HL-60 (cell line): Measurements from ENCODE around the gene TMEM129.
A peak's percentile ranks its signal among the peaks of the same experiment; 100 is the strongest.

ENCODE experiments used
- DNase-seq, 2 experiments: peaks; one replicate each; pipeline ENCODE4 v3.0.0-alpha.2; 2010 to 2020; ENCODE audit warnings: low read depth in 1 of 2, low spot score in 1 of 2
- H3K27ac ChIP-seq: fragments of 250-450 bp; sonication (Bioruptor Pico); replicated peaks from 2 replicates; pipeline ENCODE4 v1.5.1; 2020; ENCODE audit warnings: mild to moderate bottlenecking, moderate library complexity
- H3K27me3 ChIP-seq: fragments of 250-450 bp; sonication (Bioruptor Pico); 2 replicates; pipeline ENCODE4 v1.5.1; 2021; ENCODE audit warnings: mild to moderate bottlenecking, moderate library complexity; ENCODE audit not compliant: insufficient read depth, poor library complexity, severe bottlenecking
- H3K4me3 ChIP-seq: replicated peaks from 2 replicates; pipeline ENCODE4 v1.5.1; 2011; ENCODE audit warnings: mild to moderate bottlenecking, control low read depth, low read length; ENCODE audit not compliant: insufficient read depth
- CTCF ChIP-seq: IDR thresholded peaks from one replicate; pipeline ENCODE4 v1.5.1; 2011; ENCODE audit warnings: low read length, control low read depth, inconsistent platforms; ENCODE audit not compliant: insufficient read depth
- GABPA ChIP-seq: IDR thresholded peaks from 2 replicates; pipeline ENCODE4 v1.6.1; 2012; ENCODE audit warnings: low read depth
- POLR2AphosphoS5 ChIP-seq: IDR thresholded peaks from 2 replicates; pipeline ENCODE4 v1.6.1; 2012; ENCODE audit warnings: low read depth
- SPI1 ChIP-seq: IDR thresholded peaks from 2 replicates; pipeline ENCODE4 v1.6.1; 2012; ENCODE audit warnings: low read depth, mild to moderate bottlenecking, borderline replicate concordance
- TF ChIP-seq, protein P1 (sequence below): IDR thresholded peaks from 2 replicates; pipeline ENCODE4 v1.6.1; 2012; ENCODE audit warnings: low read depth; ENCODE audit not compliant: insufficient replicate concordance

The TMEM129 gene

DNA sequence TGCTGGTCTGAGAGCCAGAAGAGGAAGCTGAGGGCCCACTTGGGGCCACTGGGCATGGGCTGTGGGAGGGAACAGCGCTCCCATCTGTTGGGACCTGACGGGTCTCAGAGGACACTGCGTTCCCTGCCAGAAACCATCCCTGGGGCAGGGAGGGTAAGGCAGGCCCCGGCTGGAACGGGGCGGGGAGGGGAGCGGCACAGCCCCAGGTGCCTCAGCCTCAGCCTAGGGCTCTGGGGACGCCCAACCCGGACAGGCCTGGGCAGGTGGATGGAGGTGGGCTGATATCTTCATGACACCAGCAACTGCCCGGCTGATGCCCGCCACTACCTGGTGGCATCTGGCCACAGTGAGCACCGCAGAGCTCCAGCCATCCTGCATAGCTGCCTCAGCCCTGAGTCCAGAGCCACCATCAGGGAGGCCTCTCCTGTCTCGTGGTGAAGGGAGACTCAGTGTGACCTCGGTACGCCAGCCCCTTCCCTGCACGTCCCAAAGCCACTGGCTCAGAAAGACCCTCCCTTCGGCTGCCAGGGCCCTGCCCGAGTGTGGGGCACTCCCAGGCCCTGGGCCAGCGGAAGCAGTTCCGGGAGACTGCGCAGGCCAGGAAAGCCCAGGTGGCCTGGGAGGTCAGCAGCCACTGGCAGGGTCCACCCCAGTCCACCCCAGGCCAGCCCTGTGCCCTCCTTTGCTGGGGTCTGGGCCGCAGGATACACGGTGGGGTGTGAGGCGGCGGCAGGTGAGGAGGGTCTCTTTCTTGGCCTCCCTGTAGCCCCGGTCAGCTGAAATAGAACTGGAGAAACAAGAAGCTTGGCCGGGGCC lies 37.4 kb upstream of the TMEM129 start:
- TF ChIP-seq, protein P1, sequence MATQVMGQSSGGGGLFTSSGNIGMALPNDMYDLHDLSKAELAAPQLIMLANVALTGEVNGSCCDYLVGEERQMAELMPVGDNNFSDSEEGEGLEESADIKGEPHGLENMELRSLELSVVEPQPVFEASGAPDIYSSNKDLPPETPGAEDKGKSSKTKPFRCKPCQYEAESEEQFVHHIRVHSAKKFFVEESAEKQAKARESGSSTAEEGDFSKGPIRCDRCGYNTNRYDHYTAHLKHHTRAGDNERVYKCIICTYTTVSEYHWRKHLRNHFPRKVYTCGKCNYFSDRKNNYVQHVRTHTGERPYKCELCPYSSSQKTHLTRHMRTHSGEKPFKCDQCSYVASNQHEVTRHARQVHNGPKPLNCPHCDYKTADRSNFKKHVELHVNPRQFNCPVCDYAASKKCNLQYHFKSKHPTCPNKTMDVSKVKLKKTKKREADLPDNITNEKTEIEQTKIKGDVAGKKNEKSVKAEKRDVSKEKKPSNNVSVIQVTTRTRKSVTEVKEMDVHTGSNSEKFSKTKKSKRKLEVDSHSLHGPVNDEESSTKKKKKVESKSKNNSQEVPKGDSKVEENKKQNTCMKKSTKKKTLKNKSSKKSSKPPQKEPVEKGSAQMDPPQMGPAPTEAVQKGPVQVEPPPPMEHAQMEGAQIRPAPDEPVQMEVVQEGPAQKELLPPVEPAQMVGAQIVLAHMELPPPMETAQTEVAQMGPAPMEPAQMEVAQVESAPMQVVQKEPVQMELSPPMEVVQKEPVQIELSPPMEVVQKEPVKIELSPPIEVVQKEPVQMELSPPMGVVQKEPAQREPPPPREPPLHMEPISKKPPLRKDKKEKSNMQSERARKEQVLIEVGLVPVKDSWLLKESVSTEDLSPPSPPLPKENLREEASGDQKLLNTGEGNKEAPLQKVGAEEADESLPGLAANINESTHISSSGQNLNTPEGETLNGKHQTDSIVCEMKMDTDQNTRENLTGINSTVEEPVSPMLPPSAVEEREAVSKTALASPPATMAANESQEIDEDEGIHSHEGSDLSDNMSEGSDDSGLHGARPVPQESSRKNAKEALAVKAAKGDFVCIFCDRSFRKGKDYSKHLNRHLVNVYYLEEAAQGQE = no peak
- TF ChIP-seq CTCF (no peak), SPI1 (no peak)
- Histone ChIP-seq H3K27ac (no peak overlapping the region), H3K27me3 (peaks cover 11% of the 10 kb centered on the region), H3K4me3 (no peak overlapping the region)
- peak in 1 of 2 experiments; percentile 19 for DNase-seq

DNA sequence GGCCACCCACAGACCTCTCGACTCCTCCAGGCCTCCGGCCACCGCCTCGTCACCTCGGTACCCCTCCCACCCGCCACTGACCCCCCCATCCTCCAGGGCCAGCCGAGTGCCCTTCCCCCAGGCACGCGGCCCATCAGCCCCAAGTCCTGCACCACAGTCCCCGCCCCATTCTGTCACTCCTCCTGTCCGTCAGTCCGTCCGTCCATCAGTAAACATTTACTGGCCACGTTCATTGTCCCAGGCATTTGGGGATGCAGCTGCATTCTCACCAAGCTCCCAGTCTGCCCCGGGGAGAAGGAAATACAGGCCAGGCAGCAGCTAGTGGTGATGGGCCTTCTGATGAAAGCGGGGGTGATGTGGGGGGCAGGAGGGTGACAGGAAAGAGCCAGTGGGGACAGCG lies 36.7 kb upstream of the TMEM129 start:
- no peak for DNase-seq
- Histone ChIP-seq H3K27me3 (peaks cover 7% of the 10 kb centered on the region), H3K4me3 (no peak overlapping the region), H3K27ac (no peak overlapping the region)
- TF ChIP-seq, protein P1 = no peak
- TF ChIP-seq SPI1 = no peak
- no peak for TF ChIP-seq CTCF
- no peak for TF ChIP-seq POLR2AphosphoS5
- no peak for TF ChIP-seq GABPA

GRCh38 chr4:1756893-1757779 lies 36.0 kb upstream of the TMEM129 start:
- no peak for DNase-seq
- Histone ChIP-seq H3K27me3 (no peaks in the 10 kb centered on the region), H3K4me3 (no peak overlapping the region), H3K27ac (no peak overlapping the region)
- no peak for TF ChIP-seq POLR2AphosphoS5
- TF ChIP-seq, protein P1 = no peak
- TF ChIP-seq CTCF = no peak
- no peak for TF ChIP-seq SPI1
- TF ChIP-seq GABPA = no peak
